Esophagus squamous epithelium (tissue), 4 donors: ENCODE results near the gene OPN3.

Experiments
- POLR2A ChIP-seq, 4 donors: fragments of 450-650 bp; IDR thresholded peaks; one replicate each; pipeline ENCODE4 v1.6.1; 2017; ENCODE audit warnings: antibody characterized with exemption in 4 of 4, mild to moderate bottlenecking in 4 of 4, moderate library complexity in 3 of 4
- TF ChIP-seq, protein P1 (sequence below), 6 experiments: fragments of 450-650 bp in 4 of 6; fragments of 200-600 bp in 2 of 6; sonication (generic) in 2 of 6; IDR thresholded peaks; one replicate each; pipeline ENCODE4 v1.5.1; 2016 to 2019; ENCODE audit warnings: antibody characterized with exemption in 6 of 6, mild to moderate bottlenecking in 4 of 6, moderate library complexity in 4 of 6

DNA sequence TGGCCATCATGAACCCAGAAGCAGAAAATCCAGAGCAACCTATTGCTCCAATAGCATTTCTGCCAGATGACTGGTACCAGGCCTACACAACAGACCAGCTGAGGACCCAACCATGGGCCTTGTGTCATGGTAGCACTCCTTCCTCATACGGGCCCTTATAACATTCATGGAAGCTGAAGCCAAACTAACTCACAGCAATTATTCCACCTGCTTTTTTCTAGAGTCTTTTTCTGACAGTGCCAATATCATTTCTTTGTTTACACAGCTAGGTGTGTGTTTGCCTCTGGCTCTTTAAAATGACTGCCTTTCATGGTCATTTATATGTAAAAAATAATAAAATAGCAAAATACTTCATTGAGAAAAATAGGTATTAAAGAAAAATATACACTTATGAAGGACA is 8.0 kb upstream of the OPN3 start:
- TF ChIP-seq, protein P1, sequence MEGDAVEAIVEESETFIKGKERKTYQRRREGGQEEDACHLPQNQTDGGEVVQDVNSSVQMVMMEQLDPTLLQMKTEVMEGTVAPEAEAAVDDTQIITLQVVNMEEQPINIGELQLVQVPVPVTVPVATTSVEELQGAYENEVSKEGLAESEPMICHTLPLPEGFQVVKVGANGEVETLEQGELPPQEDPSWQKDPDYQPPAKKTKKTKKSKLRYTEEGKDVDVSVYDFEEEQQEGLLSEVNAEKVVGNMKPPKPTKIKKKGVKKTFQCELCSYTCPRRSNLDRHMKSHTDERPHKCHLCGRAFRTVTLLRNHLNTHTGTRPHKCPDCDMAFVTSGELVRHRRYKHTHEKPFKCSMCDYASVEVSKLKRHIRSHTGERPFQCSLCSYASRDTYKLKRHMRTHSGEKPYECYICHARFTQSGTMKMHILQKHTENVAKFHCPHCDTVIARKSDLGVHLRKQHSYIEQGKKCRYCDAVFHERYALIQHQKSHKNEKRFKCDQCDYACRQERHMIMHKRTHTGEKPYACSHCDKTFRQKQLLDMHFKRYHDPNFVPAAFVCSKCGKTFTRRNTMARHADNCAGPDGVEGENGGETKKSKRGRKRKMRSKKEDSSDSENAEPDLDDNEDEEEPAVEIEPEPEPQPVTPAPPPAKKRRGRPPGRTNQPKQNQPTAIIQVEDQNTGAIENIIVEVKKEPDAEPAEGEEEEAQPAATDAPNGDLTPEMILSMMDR (IDR thresholded peaks at IDR 0.05), result no peak
- no peak for TF ChIP-seq POLR2A (IDR thresholded peaks at IDR 0.05)
